Loucy (cell line): ENCODE results near the gene UBL7.

Experiments
- H2AFZ ChIP-seq: fragments of 200-600 bp; sonication (generic); 2 replicates; pipeline ENCODE4 v1.6.0; 2016; ENCODE audit warnings: antibody characterized with exemption, mild to moderate bottlenecking, low read length, moderate library complexity
- H3F3A ChIP-seq: fragments of 200-600 bp; 2 replicates; pipeline ENCODE4 v1.6.0; 2016; ENCODE audit warnings: antibody characterized with exemption, low read depth, mild to moderate bottlenecking
- H3K27me3 ChIP-seq: fragments of 200-600 bp; sonication (generic); 2 replicates; pipeline ENCODE4 v1.6.1; 2014; ENCODE audit warnings: low read length, mild to moderate bottlenecking; ENCODE audit not compliant: insufficient read depth, poor library complexity, severe bottlenecking
- H3K36me3 ChIP-seq: fragments of 200-600 bp; sonication (generic); 2 replicates; pipeline ENCODE4 v1.6.1; 2016; ENCODE audit warnings: low read length; ENCODE audit not compliant: insufficient read depth
- H3K4me1 ChIP-seq: fragments of 200-600 bp; sonication (generic); 2 replicates; pipeline ENCODE4 v1.5.1; 2014; ENCODE audit warnings: low read length, mild to moderate bottlenecking; ENCODE audit not compliant: insufficient read depth, poor library complexity, severe bottlenecking
- H3K4me2 ChIP-seq: fragments of 200-600 bp; sonication (generic); 2 replicates; pipeline ENCODE4 v1.6.0; 2014; ENCODE audit warnings: antibody characterized with exemption, low read length, low read depth, mild to moderate bottlenecking; ENCODE audit not compliant: poor library complexity, severe bottlenecking
- H3K4me3 ChIP-seq: fragments of 200-600 bp; sonication (generic); 2 replicates; pipeline ENCODE4 v1.5.1; 2014; ENCODE audit warnings: low read length, mild to moderate bottlenecking, mixed read lengths; ENCODE audit not compliant: poor library complexity, severe bottlenecking
- H3K79me2 ChIP-seq: fragments of 200-600 bp; sonication (generic); 2 replicates; pipeline ENCODE4 v1.6.1; 2014; ENCODE audit warnings: low read length; ENCODE audit not compliant: insufficient read depth
- H3K9ac ChIP-seq: fragments of 200-600 bp; sonication (generic); 2 replicates; pipeline ENCODE4 v1.6.0; 2014; ENCODE audit warnings: mild to moderate bottlenecking, low read depth, low read length, moderate library complexity; ENCODE audit not compliant: poor library complexity, severe bottlenecking
- H3K9me2 ChIP-seq: fragments of 200-600 bp; sonication (generic); replicated peaks from 2 replicates; pipeline ENCODE4 v1.6.1; 2016; ENCODE audit warnings: low read depth, low read length, mixed read lengths
- H3K9me3 ChIP-seq: fragments of 200-600 bp; sonication (generic); 2 replicates; pipeline ENCODE4 v1.6.1; 2014; ENCODE audit warnings: mild to moderate bottlenecking, antibody characterized with exemption, low read length, low read depth; ENCODE audit not compliant: insufficient read depth
- H4K20me1 ChIP-seq: fragments of 200-600 bp; sonication (generic); 2 replicates; pipeline ENCODE4 v1.6.0; 2014; ENCODE audit warnings: antibody characterized with exemption, low read length, mild to moderate bottlenecking; ENCODE audit not compliant: insufficient read depth, poor library complexity, severe bottlenecking
- EZH2phosphoT487 ChIP-seq: fragments of 200-600 bp; IDR thresholded peaks from 2 replicates; pipeline ENCODE4 v1.6.1; 2018; ENCODE audit warnings: antibody characterized with exemption, mild to moderate bottlenecking, moderate library complexity, borderline replicate concordance
- TF ChIP-seq, protein P1 (sequence below): fragments of 200-600 bp; sonication (generic); conservative IDR thresholded peaks from 2 replicates; pipeline ENCODE4 v1.5.1; 2014; ENCODE audit warnings: mild to moderate bottlenecking, antibody characterized with exemption, low read length

The UBL7 gene

DNA sequence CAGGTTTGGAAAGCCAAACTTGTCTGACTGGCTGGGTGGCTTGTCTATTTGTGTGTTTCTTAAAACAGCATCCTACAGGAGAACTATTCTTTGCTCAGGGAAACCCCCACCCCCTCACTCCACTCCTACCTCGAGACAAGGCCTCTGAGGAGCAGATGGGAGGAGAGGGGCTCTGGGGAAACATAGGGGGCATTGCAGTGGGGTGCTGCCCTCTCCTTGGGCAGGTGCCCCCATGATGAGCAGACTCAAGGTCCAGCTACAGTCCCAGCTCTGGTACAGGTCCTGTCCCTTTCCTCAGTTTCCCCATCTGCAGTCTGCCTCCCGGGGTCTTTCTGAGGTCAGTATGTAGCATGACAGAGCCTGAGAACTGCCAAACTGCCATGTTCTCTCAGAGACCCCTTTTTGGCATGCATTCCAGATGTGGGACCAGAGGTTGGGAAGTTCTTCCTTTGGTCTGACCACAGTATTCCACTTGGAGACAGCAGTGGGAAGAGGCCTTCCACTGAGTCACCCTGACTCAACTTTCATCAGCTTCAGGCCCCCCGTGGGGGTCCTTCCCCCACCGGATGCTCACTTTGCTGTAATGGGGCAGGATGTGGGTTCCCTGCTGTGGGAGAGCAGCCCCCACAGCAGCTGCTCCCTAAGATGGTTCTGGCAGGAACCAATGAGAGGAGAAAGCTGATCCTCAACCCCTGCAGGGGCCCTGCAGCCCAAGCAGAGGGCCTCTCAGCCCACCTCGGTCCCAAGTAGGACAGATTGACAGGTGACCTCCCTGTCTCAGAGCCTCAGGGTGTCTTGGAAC, 61.2 kb downstream of the UBL7 start:
- Histone ChIP-seq H3F3A (no peaks in the 10 kb centered on the region), H3K4me2 (peak overlapping the region; percentile 75), H3K4me3 (peak overlapping the region; percentile 55), H3K4me1 (peaks cover 86% of the 10 kb centered on the region), H3K9ac (peak overlapping the region; percentile 70), H3K27me3 (no peaks in the 10 kb centered on the region), H4K20me1 (no peaks in the 10 kb centered on the region), H3K9me3 (no peaks in the 10 kb centered on the region), H3K79me2 (no peaks in the 10 kb centered on the region), H3K9me2 (no peaks in the 10 kb centered on the region), H3K36me3 (no peaks in the 10 kb centered on the region), H2AFZ (no peak overlapping the region)
- TF ChIP-seq, protein P1, sequence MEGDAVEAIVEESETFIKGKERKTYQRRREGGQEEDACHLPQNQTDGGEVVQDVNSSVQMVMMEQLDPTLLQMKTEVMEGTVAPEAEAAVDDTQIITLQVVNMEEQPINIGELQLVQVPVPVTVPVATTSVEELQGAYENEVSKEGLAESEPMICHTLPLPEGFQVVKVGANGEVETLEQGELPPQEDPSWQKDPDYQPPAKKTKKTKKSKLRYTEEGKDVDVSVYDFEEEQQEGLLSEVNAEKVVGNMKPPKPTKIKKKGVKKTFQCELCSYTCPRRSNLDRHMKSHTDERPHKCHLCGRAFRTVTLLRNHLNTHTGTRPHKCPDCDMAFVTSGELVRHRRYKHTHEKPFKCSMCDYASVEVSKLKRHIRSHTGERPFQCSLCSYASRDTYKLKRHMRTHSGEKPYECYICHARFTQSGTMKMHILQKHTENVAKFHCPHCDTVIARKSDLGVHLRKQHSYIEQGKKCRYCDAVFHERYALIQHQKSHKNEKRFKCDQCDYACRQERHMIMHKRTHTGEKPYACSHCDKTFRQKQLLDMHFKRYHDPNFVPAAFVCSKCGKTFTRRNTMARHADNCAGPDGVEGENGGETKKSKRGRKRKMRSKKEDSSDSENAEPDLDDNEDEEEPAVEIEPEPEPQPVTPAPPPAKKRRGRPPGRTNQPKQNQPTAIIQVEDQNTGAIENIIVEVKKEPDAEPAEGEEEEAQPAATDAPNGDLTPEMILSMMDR: no peak
- TF ChIP-seq EZH2phosphoT487: no peak

DNA sequence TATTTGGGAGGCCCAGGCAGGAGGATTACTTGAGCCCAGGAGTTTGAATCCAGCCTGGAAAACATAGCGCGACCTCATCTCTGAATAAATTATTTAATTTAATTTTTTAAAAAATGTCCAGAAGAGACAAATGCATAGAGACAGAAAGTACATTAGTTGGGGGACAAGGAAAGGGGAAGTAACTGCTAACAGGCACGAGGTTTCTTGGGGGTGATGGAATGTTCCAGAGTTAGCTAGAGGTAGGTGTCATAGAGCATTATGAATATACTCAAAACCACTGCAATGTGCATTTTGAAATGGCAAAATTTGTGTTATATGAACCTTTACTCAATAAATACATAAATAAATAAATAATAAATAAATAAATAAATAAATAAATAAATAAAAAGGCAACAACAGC, 61.9 kb downstream of the UBL7 start:
- H3K4me3 ChIP-seq: no peak overlapping the region
- H3K27me3 ChIP-seq: no peaks in the 10 kb centered on the region
- H3K9ac ChIP-seq: peak overlapping the region; percentile 70
- H2AFZ ChIP-seq: no peak overlapping the region
- no peaks in the 10 kb centered on the region for H3K9me2 ChIP-seq
- no peaks in the 10 kb centered on the region for H3F3A ChIP-seq
- H3K9me3 ChIP-seq: no peaks in the 10 kb centered on the region
- peak overlapping the region; percentile 75 for H3K4me2 ChIP-seq
- no peaks in the 10 kb centered on the region for H4K20me1 ChIP-seq
- H3K79me2 ChIP-seq: no peaks in the 10 kb centered on the region
- H3K4me1 ChIP-seq: peaks cover 81% of the 10 kb centered on the region
- no peaks in the 10 kb centered on the region for H3K36me3 ChIP-seq
- TF ChIP-seq EZH2phosphoT487: no peak
- TF ChIP-seq, protein P1: no peak

DNA sequence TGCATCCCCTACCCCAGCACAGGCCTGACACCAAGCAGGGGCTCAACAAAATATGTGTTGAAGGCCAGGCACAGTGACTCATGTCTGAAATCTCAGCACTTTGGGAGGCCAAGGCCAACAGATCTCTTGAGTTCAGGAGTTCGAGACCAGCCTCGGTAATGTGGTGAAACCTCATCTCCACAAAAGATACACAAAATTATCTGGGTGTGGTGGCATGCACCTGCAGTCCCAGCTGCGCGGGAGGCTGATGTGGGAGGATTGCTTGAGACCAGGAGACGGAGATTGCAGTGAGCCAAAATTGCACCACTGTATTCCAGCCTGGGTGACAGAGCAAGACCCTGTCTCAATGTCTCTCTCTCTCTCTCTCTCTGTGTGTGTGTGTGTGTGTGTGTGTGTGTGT, 62.8 kb downstream of the UBL7 start:
- H2AFZ ChIP-seq: no peak overlapping the region
- H3K79me2 ChIP-seq: no peaks in the 10 kb centered on the region
- no peak for TF ChIP-seq EZH2phosphoT487
- TF ChIP-seq, protein P1: no peak
- H3K4me1 ChIP-seq: peaks cover 72% of the 10 kb centered on the region
- no peaks in the 10 kb centered on the region for H3F3A ChIP-seq
- no peaks in the 10 kb centered on the region for H3K9me3 ChIP-seq
- no peaks in the 10 kb centered on the region for H4K20me1 ChIP-seq
- no peak overlapping the region for H3K4me3 ChIP-seq
- no peak overlapping the region for H3K4me2 ChIP-seq
- H3K9ac ChIP-seq: peak overlapping the region; percentile 68
- H3K36me3 ChIP-seq: no peaks in the 10 kb centered on the region
- no peaks in the 10 kb centered on the region for H3K27me3 ChIP-seq
- no peaks in the 10 kb centered on the region for H3K9me2 ChIP-seq
